ENCODE measurements around the gene SAXO2.
"Not testable (repeated sequence)": the region's sequence is repeated elsewhere in the genome, so short reads cannot be mapped to it uniquely, and the experiment has no call there.

The SAXO2 gene

GRCh38 chr15:82333603-82334553 lies 71.3 kb downstream of the SAXO2 start:
- not testable (repeated sequence) for DNase-seq (ENCODE audit: low spot score)
